Measurements from ENCODE around the gene UBN2.
A peak's percentile ranks its signal among the peaks of the same experiment; 100 is the strongest.

The UBN2 gene

DNA sequence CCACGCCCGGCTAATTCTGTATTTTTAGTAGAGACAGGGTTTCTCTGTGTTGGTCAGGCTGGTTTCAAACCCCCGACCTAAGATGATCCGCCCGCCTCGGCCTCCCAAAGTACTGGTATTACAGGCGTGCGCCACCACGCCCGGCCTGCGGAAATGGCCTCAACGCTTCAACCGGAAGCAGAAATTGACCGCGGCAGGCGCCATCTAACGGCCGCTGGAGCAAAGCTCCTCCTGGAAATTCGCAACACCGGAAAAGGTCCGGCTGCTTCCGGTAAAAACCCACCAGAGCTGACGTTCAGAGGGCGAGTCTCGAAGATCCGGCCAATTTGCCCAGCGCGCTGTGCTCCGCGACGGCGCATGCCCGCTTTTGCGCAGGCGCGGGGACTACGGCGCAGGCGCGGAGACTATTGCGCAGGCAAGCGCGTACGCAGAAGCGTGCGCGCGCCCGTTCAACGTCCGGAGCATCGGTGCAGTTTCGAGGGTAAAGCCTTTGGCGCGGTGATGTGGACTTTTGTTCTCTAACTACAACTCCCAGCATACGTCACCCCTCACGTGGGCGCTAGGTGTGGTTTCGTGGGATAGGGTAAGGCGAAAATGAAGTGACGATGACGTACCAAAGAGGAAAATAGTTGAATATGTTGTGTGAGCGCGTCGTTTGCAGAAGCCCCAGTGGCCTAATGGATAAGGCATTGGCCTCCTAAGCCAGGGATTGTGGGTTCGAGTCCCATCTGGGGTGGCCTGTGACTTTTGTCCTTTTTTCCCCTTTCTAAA is 109.2 kb downstream of the UBN2 start:
- Histone ChIP-seq H3K4me1 (ENCODE audit: control insufficient read depth, insufficient read depth, low read length) (no peaks in the 10 kb centered on the region), H3K27ac (ENCODE audit: extremely low read depth, low read depth, low read length) (peak overlapping the region; percentile 79), H3K9me3 (ENCODE audit: control insufficient read depth, insufficient read depth, low read depth, low read length) (no peaks in the 10 kb centered on the region), H3K36me3 (ENCODE audit: control insufficient read depth in 2 of 2, insufficient read depth in 1 of 2, low read length in 2 of 2) (peaks cover 0 to 7% of the 10 kb centered on the region in 2 experiments; a peak in 2 of 3 replicates), H3K4me3 (ENCODE audit: low read depth, low read length) (peak overlapping the region; percentile 95)
- CTCF ChIA-PET: interaction anchor here (0.6 to 1.2 kb wide), 9 partner anchors 9 to 242 kb away, joined by 3 to 9 read pairs (median 3); no protein-coding TSS in a partner anchor
- POLR2A ChIA-PET: interaction anchor here (0.5 to 2.7 kb wide), 6 partner anchors 10 to 221 kb away, joined by 3 to 35 read pairs (median 6); partner anchors contain the start of gene LUC7L2
- TF ChIP-seq ZNF664 (tag by site-specific recombination; IDR thresholded peaks at IDR 0.05) (no peak; the same call in 1 of the 2 replicates), SALL2 (tag by site-specific recombination; IDR thresholded peaks at IDR 0.05; ENCODE audit: borderline replicate concordance) (0 out of 2 replicates have a peak, but pooled peaks have one; percentile 32), SP7 (tag by site-specific recombination; IDR thresholded peaks at IDR 0.05) (peak; percentile 81), ZNF24 (tag by site-specific recombination; IDR thresholded peaks at IDR 0.05) (peak; percentile 88), ZNF140 (tag by site-specific recombination; IDR thresholded peaks at IDR 0.05) (no peak), ZNF610 (tag by site-specific recombination; IDR thresholded peaks at IDR 0.05; ENCODE audit: borderline replicate concordance) (peak; percentile 73), HOXC10 (CRISPR knock-in tag; IDR thresholded peaks at IDR 0.05) (no peak), REPIN1 (tag by site-specific recombination; IDR thresholded peaks at IDR 0.05; ENCODE audit: low read depth) (peak; percentile 97), ZNF23 (tag by site-specific recombination; IDR thresholded peaks at IDR 0.05; ENCODE audit: borderline replicate concordance) (no peak), SP3 (tag by site-specific recombination; IDR thresholded peaks at IDR 0.05) (peak; percentile 80), ZNF157 (tag by site-specific recombination; IDR thresholded peaks at IDR 0.05) (no peak), YY2 (tag by site-specific recombination; IDR thresholded peaks at IDR 0.05) (peak; percentile 61), ZNF366 (tag by site-specific recombination; conservative IDR thresholded peaks at IDR 0.05) (peak; percentile 32; the same call in 1 of the 2 replicates), ZNF112 (tag by site-specific recombination; IDR thresholded peaks at IDR 0.05) (no peak), ZNF311 (tag by site-specific recombination; IDR thresholded peaks at IDR 0.05; ENCODE audit: borderline replicate concordance) (no peak), ZNF791 (tag by site-specific recombination; IDR thresholded peaks at IDR 0.05) (no peak), ZNF37A (tag by site-specific recombination; IDR thresholded peaks at IDR 0.05) (no peak), ZNF626 (tag by site-specific recombination; IDR thresholded peaks at IDR 0.05) (no peak)
- TF ChIP-seq, protein P1, sequence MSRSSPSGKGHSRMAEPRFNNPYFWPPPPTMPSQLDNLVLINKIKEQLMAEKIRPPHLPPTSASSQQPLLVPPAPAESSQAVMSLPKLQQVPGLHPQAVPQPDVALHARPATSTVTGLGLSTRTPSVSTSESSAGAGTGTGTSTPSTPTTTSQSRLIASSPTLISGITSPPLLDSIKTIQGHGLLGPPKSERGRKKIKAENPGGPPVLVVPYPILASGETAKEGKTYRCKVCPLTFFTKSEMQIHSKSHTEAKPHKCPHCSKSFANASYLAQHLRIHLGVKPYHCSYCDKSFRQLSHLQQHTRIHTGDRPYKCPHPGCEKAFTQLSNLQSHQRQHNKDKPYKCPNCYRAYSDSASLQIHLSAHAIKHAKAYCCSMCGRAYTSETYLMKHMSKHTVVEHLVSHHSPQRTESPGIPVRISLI (tag by site-specific recombination; IDR thresholded peaks at IDR 0.05): no peak; the same call in 1 of the 2 replicates
- TF ChIP-seq, protein P2, sequence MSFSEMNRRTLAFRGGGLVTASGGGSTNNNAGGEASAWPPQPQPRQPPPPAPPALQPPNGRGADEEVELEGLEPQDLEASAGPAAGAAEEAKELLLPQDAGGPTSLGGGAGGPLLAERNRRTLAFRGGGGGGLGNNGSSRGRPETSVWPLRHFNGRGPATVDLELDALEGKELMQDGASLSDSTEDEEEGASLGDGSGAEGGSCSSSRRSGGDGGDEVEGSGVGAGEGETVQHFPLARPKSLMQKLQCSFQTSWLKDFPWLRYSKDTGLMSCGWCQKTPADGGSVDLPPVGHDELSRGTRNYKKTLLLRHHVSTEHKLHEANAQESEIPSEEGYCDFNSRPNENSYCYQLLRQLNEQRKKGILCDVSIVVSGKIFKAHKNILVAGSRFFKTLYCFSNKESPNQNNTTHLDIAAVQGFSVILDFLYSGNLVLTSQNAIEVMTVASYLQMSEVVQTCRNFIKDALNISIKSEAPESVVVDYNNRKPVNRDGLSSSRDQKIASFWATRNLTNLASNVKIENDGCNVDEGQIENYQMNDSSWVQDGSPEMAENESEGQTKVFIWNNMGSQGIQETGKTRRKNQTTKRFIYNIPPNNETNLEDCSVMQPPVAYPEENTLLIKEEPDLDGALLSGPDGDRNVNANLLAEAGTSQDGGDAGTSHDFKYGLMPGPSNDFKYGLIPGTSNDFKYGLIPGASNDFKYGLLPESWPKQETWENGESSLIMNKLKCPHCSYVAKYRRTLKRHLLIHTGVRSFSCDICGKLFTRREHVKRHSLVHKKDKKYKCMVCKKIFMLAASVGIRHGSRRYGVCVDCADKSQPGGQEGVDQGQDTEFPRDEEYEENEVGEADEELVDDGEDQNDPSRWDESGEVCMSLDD (tag by site-specific recombination; IDR thresholded peaks at IDR 0.05): no peak
- TF ChIP-seq, protein P3, sequence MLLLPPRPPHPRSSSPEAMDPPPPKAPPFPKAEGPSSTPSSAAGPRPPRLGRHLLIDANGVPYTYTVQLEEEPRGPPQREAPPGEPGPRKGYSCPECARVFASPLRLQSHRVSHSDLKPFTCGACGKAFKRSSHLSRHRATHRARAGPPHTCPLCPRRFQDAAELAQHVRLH (tag by site-specific recombination; IDR thresholded peaks at IDR 0.05): peak; percentile 99
- TF ChIP-seq, protein P4, sequence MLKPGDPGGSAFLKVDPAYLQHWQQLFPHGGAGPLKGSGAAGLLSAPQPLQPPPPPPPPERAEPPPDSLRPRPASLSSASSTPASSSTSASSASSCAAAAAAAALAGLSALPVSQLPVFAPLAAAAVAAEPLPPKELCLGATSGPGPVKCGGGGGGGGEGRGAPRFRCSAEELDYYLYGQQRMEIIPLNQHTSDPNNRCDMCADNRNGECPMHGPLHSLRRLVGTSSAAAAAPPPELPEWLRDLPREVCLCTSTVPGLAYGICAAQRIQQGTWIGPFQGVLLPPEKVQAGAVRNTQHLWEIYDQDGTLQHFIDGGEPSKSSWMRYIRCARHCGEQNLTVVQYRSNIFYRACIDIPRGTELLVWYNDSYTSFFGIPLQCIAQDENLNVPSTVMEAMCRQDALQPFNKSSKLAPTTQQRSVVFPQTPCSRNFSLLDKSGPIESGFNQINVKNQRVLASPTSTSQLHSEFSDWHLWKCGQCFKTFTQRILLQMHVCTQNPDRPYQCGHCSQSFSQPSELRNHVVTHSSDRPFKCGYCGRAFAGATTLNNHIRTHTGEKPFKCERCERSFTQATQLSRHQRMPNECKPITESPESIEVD (tag by site-specific recombination; IDR thresholded peaks at IDR 0.05): no peak
- TF ChIP-seq, protein P5, sequence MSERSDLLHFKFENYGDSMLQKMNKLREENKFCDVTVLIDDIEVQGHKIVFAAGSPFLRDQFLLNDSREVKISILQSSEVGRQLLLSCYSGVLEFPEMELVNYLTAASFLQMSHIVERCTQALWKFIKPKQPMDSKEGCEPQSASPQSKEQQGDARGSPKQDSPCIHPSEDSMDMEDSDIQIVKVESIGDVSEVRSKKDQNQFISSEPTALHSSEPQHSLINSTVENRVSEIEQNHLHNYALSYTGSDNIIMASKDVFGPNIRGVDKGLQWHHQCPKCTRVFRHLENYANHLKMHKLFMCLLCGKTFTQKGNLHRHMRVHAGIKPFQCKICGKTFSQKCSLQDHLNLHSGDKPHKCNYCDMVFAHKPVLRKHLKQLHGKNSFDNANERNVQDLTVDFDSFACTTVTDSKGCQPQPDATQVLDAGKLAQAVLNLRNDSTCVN (tag by site-specific recombination; optimal IDR thresholded peaks at IDR 0.05): peak; percentile 99
- TF ChIP-seq, protein P6, sequence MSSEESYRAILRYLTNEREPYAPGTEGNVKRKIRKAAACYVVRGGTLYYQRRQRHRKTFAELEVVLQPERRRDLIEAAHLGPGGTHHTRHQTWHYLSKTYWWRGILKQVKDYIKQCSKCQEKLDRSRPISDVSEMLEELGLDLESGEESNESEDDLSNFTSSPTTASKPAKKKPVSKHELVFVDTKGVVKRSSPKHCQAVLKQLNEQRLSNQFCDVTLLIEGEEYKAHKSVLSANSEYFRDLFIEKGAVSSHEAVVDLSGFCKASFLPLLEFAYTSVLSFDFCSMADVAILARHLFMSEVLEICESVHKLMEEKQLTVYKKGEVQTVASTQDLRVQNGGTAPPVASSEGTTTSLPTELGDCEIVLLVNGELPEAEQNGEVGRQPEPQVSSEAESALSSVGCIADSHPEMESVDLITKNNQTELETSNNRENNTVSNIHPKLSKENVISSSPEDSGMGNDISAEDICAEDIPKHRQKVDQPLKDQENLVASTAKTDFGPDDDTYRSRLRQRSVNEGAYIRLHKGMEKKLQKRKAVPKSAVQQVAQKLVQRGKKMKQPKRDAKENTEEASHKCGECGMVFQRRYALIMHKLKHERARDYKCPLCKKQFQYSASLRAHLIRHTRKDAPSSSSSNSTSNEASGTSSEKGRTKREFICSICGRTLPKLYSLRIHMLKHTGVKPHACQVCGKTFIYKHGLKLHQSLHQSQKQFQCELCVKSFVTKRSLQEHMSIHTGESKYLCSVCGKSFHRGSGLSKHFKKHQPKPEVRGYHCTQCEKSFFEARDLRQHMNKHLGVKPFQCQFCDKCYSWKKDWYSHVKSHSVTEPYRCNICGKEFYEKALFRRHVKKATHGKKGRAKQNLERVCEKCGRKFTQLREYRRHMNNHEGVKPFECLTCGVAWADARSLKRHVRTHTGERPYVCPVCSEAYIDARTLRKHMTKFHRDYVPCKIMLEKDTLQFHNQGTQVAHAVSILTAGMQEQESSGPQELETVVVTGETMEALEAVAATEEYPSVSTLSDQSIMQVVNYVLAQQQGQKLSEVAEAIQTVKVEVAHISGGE (tag by site-specific recombination; conservative IDR thresholded peaks at IDR 0.05; ENCODE audit: low read depth): peak; percentile 98
- TF ChIP-seq, protein P7, sequence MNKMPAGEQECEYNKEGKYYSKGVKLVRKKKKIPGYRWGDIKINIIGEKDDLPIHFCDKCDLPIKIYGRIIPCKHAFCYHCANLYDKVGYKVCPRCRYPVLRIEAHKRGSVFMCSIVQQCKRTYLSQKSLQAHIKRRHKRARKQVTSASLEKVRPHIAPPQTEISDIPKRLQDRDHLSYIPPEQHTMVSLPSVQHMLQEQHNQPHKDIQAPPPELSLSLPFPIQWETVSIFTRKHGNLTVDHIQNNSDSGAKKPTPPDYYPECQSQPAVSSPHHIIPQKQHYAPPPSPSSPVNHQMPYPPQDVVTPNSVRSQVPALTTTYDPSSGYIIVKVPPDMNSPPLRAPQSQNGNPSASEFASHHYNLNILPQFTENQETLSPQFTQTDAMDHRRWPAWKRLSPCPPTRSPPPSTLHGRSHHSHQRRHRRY (tag by site-specific recombination; IDR thresholded peaks at IDR 0.05): no peak
